ENCODE data around the gene PNMA6F. TPM values are rescaled to one million over a fixed set of nuclear protein-coding genes. Genes with fewer than 3 reads are reported as not detected.

PNMA6F gene
- not detected in 2 replicates for total RNA-seq (2014; rRNA removed; shearing (Covaris generic))

- DNase-seq (ENCODE audit: low read depth in 1 of 2, low spot score in 2 of 2) = no peak
- no peaks in the 10 kb centered on the region for H3K9me3 ChIP-seq (replicated peaks)
- no peak within 1 kb of the TSS for H3K4me3 ChIP-seq
- no peaks in the 10 kb centered on the region for H3K36me3 ChIP-seq
- H3K4me1 ChIP-seq (replicated peaks) = no peaks in the 10 kb centered on the region
- H3K27ac ChIP-seq = no peak within 1 kb of the TSS
- no peaks in the 10 kb centered on the region for H3K27me3 ChIP-seq (replicated peaks)
Observed at GRCh38 chrX:153321381-153322124, at the start of gene PNMA6F. TSS of gene PNMA6F (minus strand) at chrX:153321767. CDS start at chrX:153320674, 1,093 bp downstream.

GRCh38 chrX:153371256-153371655 lies 49.7 kb upstream of the PNMA6F start:
- H3K4me1 ChIP-seq (replicated peaks) = no peaks in the 10 kb centered on the region
- no peaks in the 10 kb centered on the region for H3K27me3 ChIP-seq (replicated peaks)
- H3K9me3 ChIP-seq (replicated peaks) = no peaks in the 10 kb centered on the region
- no peak overlapping the region for H3K4me3 ChIP-seq
- no peak for DNase-seq (ENCODE audit: low read depth in 1 of 2, low spot score in 2 of 2)
- H3K36me3 ChIP-seq = no peaks in the 10 kb centered on the region
- H3K27ac ChIP-seq = no peak overlapping the region

GRCh38 chrX:153370293-153371055 lies 48.9 kb upstream of the PNMA6F start:
- DNase-seq (ENCODE audit: low read depth in 1 of 2, low spot score in 2 of 2) = no peak

GRCh38 chrX:153366878-153367538 lies 45.4 kb upstream of the PNMA6F start:
- H3K4me1 ChIP-seq (replicated peaks) = no peaks in the 10 kb centered on the region
- H3K4me3 ChIP-seq = no peak overlapping the region
- no peak for DNase-seq (ENCODE audit: low read depth in 1 of 2, low spot score in 2 of 2)
- H3K9me3 ChIP-seq (replicated peaks) = no peaks in the 10 kb centered on the region
- H3K36me3 ChIP-seq = no peaks in the 10 kb centered on the region
- H3K27me3 ChIP-seq (replicated peaks) = no peaks in the 10 kb centered on the region
- no peak overlapping the region for H3K27ac ChIP-seq

More at GRCh38 chrX:153370293-153371055, 48.9 kb upstream of the PNMA6F start:
- H3K9me3 ChIP-seq (replicated peaks) = no peaks in the 10 kb centered on the region
- H3K27ac ChIP-seq = no peak overlapping the region
- H3K4me3 ChIP-seq = no peak overlapping the region
- no peaks in the 10 kb centered on the region for H3K36me3 ChIP-seq
- no peaks in the 10 kb centered on the region for H3K4me1 ChIP-seq (replicated peaks)
- H3K27me3 ChIP-seq (replicated peaks) = no peaks in the 10 kb centered on the region

GRCh38 chrX:153366119-153366518 lies 44.6 kb upstream of the PNMA6F start:
- DNase-seq (ENCODE audit: low read depth in 1 of 2, low spot score in 2 of 2) = no peak
- Histone ChIP-seq H3K27ac (no peak overlapping the region), H3K36me3 (no peaks in the 10 kb centered on the region), H3K4me1 (replicated peaks) (no peaks in the 10 kb centered on the region), H3K4me3 (no peak overlapping the region), H3K27me3 (replicated peaks) (no peaks in the 10 kb centered on the region), H3K9me3 (replicated peaks) (no peaks in the 10 kb centered on the region)

GRCh38 chrX:153365670-153366069 lies 44.1 kb upstream of the PNMA6F start:
- no peaks in the 10 kb centered on the region for H3K36me3 ChIP-seq
- H3K9me3 ChIP-seq (replicated peaks) = no peaks in the 10 kb centered on the region
- DNase-seq (ENCODE audit: low read depth in 1 of 2, low spot score in 2 of 2) = no peak
- H3K4me3 ChIP-seq = no peak overlapping the region
- no peak overlapping the region for H3K27ac ChIP-seq
- H3K4me1 ChIP-seq (replicated peaks) = no peaks in the 10 kb centered on the region
- H3K27me3 ChIP-seq (replicated peaks) = no peaks in the 10 kb centered on the region

GRCh38 chrX:153361781-153362397 lies 40.3 kb upstream of the PNMA6F start:
- H3K27me3 ChIP-seq (replicated peaks) = no peaks in the 10 kb centered on the region
- H3K4me1 ChIP-seq (replicated peaks) = no peaks in the 10 kb centered on the region
- H3K9me3 ChIP-seq (replicated peaks) = no peaks in the 10 kb centered on the region
- no peaks in the 10 kb centered on the region for H3K36me3 ChIP-seq
- H3K4me3 ChIP-seq = no peak overlapping the region
- no peak overlapping the region for H3K27ac ChIP-seq
- DNase-seq (ENCODE audit: low read depth in 1 of 2, low spot score in 2 of 2) = no peak

- Histone ChIP-seq H3K36me3 (no peaks in the 10 kb centered on the region), H3K27ac (no peak overlapping the region), H3K4me3 (no peak overlapping the region), H3K27me3 (replicated peaks) (no peaks in the 10 kb centered on the region), H3K9me3 (replicated peaks) (no peaks in the 10 kb centered on the region), H3K4me1 (replicated peaks) (no peaks in the 10 kb centered on the region)
- DNase-seq (ENCODE audit: low read depth in 1 of 2, low spot score in 2 of 2) = no peak
Observed at GRCh38 chrX:153357877-153358276, 36.3 kb upstream of the PNMA6F start.

GRCh38 chrX:153353416-153353815 lies 31.8 kb upstream of the PNMA6F start:
- Histone ChIP-seq H3K9me3 (replicated peaks) (no peaks in the 10 kb centered on the region), H3K27ac (no peak overlapping the region), H3K4me1 (replicated peaks) (no peaks in the 10 kb centered on the region), H3K4me3 (no peak overlapping the region), H3K36me3 (0 out of 2 replicates have a peak, but pooled peaks cover 2% of the 10 kb centered on the region), H3K27me3 (replicated peaks) (no peaks in the 10 kb centered on the region)
- no peak for DNase-seq (ENCODE audit: low read depth in 1 of 2, low spot score in 2 of 2)

- no peak overlapping the region for H3K4me3 ChIP-seq
- no peak overlapping the region for H3K27ac ChIP-seq
- DNase-seq (ENCODE audit: low read depth in 1 of 2, low spot score in 2 of 2) = no peak
- H3K27me3 ChIP-seq (replicated peaks) = no peaks in the 10 kb centered on the region
- H3K36me3 ChIP-seq = 0 out of 2 replicates have a peak, but pooled peaks cover 3% of the 10 kb centered on the region
- H3K4me1 ChIP-seq (replicated peaks) = no peaks in the 10 kb centered on the region
- no peaks in the 10 kb centered on the region for H3K9me3 ChIP-seq (replicated peaks)
Observed at GRCh38 chrX:153352858-153353257, 31.3 kb upstream of the PNMA6F start.

- 0 out of 2 replicates have a peak, but pooled peaks cover 8% of the 10 kb centered on the region for H3K36me3 ChIP-seq
Observed at GRCh38 chrX:153351981-153352380, 30.4 kb upstream of the PNMA6F start.

GRCh38 chrX:153349952-153350351 lies 28.4 kb upstream of the PNMA6F start:
- peaks cover 8% of the 10 kb centered on the region; the same call in 1 of the 2 replicates for H3K36me3 ChIP-seq

More at GRCh38 chrX:153351981-153352380, 30.4 kb upstream of the PNMA6F start:
- Histone ChIP-seq H3K27me3 (replicated peaks) (no peaks in the 10 kb centered on the region), H3K27ac (no peak overlapping the region), H3K9me3 (replicated peaks) (no peaks in the 10 kb centered on the region), H3K4me1 (replicated peaks) (no peaks in the 10 kb centered on the region), H3K4me3 (no peak overlapping the region)
- no peak for DNase-seq (ENCODE audit: low read depth in 1 of 2, low spot score in 2 of 2)

GRCh38 chrX:153348421-153348820 lies 26.9 kb upstream of the PNMA6F start:
- Histone ChIP-seq H3K9me3 (replicated peaks) (no peaks in the 10 kb centered on the region), H3K27me3 (replicated peaks) (no peaks in the 10 kb centered on the region), H3K27ac (no peak overlapping the region), H3K36me3 (peaks cover 8% of the 10 kb centered on the region; the same call in 1 of the 2 replicates), H3K4me1 (replicated peaks) (no peaks in the 10 kb centered on the region), H3K4me3 (no peak overlapping the region)
- no peak for DNase-seq (ENCODE audit: low read depth in 1 of 2, low spot score in 2 of 2)

More at GRCh38 chrX:153349952-153350351, 28.4 kb upstream of the PNMA6F start:
- Histone ChIP-seq H3K27me3 (replicated peaks) (no peaks in the 10 kb centered on the region), H3K9me3 (replicated peaks) (no peaks in the 10 kb centered on the region), H3K4me3 (no peak overlapping the region), H3K27ac (no peak overlapping the region), H3K4me1 (replicated peaks) (no peaks in the 10 kb centered on the region)
- no peak for DNase-seq (ENCODE audit: low read depth in 1 of 2, low spot score in 2 of 2)

Data from SJSA1 (cell line).